Measurements from ENCODE around the gene CPA4. TPM values are rescaled to one million over a fixed set of nuclear protein-coding genes. Genes with fewer than 3 reads are reported as not detected.

CPA4 gene
- total RNA-seq, 4 donors from 2014 or later, result 44.4 to 107 (median 66.1) TPM

DNA sequence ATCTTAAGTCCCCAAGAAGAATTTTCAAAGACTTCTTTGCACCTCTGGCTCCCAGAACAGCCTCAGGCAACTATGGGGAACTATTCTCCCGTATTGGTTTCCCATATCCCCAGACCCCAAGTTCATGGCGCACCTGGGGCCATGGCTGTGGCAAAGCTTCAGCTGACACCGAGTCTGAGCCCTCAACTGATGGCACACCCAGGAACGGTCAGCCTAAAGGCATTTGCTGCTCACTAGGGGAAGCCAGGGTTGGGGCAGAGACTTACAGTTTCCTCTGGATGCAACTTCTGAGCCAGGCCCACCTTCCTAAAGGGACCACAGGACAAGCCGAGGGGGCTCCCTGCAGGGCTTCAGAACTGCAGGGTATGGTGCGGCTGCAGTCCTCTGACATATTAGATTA, 73.6 kb downstream of the CPA4 start:
- TF ChIP-seq, protein P1, sequence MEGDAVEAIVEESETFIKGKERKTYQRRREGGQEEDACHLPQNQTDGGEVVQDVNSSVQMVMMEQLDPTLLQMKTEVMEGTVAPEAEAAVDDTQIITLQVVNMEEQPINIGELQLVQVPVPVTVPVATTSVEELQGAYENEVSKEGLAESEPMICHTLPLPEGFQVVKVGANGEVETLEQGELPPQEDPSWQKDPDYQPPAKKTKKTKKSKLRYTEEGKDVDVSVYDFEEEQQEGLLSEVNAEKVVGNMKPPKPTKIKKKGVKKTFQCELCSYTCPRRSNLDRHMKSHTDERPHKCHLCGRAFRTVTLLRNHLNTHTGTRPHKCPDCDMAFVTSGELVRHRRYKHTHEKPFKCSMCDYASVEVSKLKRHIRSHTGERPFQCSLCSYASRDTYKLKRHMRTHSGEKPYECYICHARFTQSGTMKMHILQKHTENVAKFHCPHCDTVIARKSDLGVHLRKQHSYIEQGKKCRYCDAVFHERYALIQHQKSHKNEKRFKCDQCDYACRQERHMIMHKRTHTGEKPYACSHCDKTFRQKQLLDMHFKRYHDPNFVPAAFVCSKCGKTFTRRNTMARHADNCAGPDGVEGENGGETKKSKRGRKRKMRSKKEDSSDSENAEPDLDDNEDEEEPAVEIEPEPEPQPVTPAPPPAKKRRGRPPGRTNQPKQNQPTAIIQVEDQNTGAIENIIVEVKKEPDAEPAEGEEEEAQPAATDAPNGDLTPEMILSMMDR (IDR thresholded peaks at IDR 0.05), result no peak
- no peak for TF ChIP-seq POLR2A (IDR thresholded peaks at IDR 0.05)
- no peak overlapping the region for H3K4me3 ChIP-seq (ENCODE audit: low read depth, poor library complexity, severe bottlenecking)
- intact Hi-C loops (cut with DNase I; ENCODE audit: low total_unique reads), result no loop called here
- DNase-seq (ENCODE audit: low spot score in 2 of 2), result no peak
- WGBS, 2 donors, result 87 to 89% methylated on average over 5 to 6 of the region's 6 CpGs

DNA sequence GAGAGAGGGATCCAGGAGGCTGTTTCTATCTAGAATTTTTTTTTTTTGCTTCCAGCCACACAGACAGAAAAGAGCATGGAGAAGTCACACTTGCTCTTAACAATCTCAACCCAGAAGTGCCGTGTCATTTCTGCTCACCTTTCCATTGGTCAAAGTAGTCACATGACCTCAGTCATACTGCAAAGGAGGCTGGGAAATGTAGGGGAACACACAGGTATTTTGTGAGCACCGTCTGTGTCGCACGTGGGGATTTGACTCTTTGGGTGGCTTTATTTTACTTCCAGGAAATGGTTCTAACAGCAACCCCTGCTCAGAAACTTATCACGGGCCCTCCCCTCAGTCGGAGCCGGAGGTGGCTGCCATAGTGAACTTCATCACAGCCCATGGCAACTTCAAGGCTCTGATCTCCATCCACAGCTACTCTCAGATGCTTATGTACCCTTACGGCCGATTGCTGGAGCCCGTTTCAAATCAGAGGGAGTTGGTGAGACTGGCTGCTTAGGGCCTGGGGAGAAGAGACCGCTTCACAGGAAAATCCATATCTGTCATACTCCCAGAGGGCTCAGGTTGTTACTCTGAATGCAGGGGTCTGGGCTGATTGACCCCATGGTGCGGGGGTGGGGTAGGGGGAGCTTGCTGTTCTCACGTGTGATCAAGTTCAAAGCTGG, 74.3 kb downstream of the CPA4 start:
- TF ChIP-seq, protein P1 (IDR thresholded peaks at IDR 0.05), result no peak
- no peak for TF ChIP-seq POLR2A (IDR thresholded peaks at IDR 0.05)
- H3K4me3 ChIP-seq (ENCODE audit: low read depth, poor library complexity, severe bottlenecking), result no peak overlapping the region
- intact Hi-C loops (cut with DNase I; ENCODE audit: low total_unique reads), result no loop called here
- no peak for DNase-seq (ENCODE audit: low spot score in 2 of 2)
- 87 to 89% methylated on average over 12 to 13 of the region's 13 CpGs for WGBS, 2 donors

DNA sequence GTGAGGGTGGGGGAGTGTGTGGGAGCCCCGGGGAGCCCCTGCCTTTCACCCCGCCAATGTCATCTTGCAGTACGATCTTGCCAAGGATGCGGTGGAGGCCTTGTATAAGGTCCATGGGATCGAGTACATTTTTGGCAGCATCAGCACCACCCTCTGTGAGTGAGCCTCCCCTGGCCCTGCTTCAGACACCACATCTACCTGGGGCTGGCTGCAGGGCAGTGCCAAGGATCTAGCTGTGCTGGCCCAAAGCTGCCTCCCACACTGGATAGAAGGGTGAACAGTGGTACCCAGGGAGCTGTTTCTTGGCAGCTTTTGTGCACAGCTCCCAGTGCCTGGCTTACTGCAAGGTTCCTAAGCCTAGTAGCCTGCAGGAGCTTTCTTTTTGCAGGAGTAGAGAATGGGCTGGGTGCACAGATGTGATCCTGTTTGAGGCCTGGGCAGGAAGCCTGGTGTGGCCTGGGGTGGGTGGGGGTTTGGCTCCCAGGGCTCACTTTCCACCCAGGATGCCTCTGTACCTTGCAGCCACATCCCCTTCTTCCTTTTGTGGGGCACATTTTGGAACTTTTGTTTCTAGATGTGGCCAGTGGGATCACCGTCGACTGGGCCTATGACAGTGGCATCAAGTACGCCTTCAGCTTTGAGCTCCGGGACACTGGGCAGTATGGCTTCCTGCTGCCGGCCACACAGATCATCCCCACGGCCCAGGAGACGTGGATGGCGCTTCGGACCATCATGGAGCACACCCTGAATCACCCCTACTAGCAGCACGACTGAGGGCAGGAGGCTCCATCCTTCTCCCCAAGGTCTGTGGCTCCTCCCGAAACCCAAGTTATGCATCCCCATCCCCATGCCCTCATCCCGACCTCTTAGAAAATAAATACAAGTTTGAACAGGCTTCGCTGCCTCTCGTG, 75.1 kb downstream of the CPA4 start:
- H3K4me3 ChIP-seq (ENCODE audit: low read depth, poor library complexity, severe bottlenecking), result no peak overlapping the region
- WGBS, 2 donors, result 84 to 90% methylated on average over 19 of the region's 19 CpGs
- DNase-seq (ENCODE audit: low spot score in 2 of 2), result no peak
- TF ChIP-seq POLR2A (IDR thresholded peaks at IDR 0.05), result no peak
- TF ChIP-seq, protein P1 (IDR thresholded peaks at IDR 0.05), result no peak
- intact Hi-C loops (cut with DNase I; ENCODE audit: low total_unique reads), result no loop called here

DNA sequence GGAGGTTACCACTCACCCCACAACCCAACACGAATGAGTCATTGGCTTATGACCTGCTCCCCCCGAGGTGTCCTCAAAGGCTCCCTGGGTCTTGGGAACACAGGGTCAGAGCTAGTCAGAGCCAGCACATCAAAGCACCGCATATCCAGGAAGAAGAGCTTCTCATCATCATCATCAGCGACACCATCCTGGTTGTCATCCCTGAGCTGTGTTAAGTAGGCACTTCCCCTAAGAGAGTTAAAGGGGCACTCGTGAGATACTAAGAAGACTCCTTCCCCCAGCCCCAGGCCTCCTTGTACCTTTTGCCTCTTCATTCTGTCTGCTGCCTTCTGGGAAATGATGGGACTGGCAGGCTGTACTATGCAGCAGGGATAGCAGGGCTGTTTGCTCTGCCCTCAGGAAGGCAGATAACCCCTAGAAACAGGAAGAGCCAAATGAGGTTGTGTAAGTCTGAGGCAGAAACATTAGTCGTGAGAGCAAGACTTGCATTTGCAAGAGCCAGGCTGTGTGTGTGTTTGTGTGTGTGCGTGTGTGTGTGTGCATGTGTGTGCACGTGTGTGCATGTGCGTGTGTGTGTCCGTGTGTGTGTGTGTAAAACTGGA, 76.2 kb downstream of the CPA4 start:
- intact Hi-C loops (cut with DNase I; ENCODE audit: low total_unique reads), result no loop called here
- no peak overlapping the region for H3K4me3 ChIP-seq (ENCODE audit: low read depth, poor library complexity, severe bottlenecking)
- no peak for DNase-seq (ENCODE audit: low spot score in 2 of 2)
- TF ChIP-seq, protein P1 (IDR thresholded peaks at IDR 0.05), result no peak
- TF ChIP-seq POLR2A (IDR thresholded peaks at IDR 0.05), result no peak
- WGBS, 2 donors, result 44% methylated on average over 10 of the region's 10 CpGs

DNA sequence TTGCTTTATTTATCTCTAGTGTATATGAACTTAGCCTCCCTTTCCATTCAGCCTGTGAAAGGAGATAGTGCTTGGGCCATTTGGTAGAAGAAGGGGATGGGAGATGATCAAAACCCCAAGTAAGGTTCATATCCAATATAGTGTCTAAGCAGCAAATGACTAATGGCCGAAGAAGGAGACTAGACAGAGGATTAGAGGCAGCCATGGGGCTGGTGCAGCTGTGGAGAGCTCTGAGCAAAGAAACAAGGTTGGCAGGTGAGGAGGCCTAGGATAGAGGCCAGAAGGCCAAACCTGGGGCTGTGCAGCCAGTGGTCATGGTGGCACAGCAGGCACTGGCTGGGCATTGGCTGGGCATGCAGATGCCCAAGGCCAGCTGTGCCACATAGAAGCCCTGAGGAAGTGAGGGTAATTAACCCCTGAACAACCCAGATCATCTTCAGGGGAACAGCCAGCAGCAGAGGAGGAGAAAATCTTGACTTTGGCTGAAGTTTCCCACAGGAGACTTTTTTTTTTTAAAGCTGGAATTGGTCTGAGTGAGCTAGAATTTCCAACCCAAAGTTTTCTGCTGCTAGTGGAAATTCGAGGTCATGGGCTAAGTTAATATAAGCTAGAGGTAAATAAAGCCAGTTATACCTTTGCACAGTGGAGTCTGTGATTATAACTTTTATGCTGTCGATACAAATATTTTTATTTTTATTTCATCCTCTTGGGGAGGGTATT, 77.0 kb downstream of the CPA4 start:
- no peak overlapping the region for H3K4me3 ChIP-seq (ENCODE audit: low read depth, poor library complexity, severe bottlenecking)
- intact Hi-C loops (cut with DNase I; ENCODE audit: low total_unique reads), result no loop called here
- no peak for DNase-seq (ENCODE audit: low spot score in 2 of 2)
- WGBS, 2 donors, result 57 to 63% methylated on average over 3 of the region's 3 CpGs
- TF ChIP-seq, protein P1 (IDR thresholded peaks at IDR 0.05), result no peak
- TF ChIP-seq POLR2A (IDR thresholded peaks at IDR 0.05), result no peak

All from lower leg skin (tissue), 4 donors.